Mesothelial cell of epicardium (in vitro differentiated cells): Measurements from ENCODE around the gene LMBRD1. TPM values are rescaled to one million over a fixed set of nuclear protein-coding genes. Genes with fewer than 3 reads are reported as not detected.

Experiments
- DNase-seq, 2 experiments: peaks; one replicate each; pipeline ENCODE4 v3.0.0; 2021; ENCODE audit warnings: low spot score in 2 of 2; ENCODE audit not compliant: unreplicated experiment in 2 of 2
- H3K27ac Mint-ChIP-seq: 2 replicates; pipeline ENCODE4 v1.8.0; 2021; ENCODE audit warnings: mixed read lengths
- H3K27me3 Mint-ChIP-seq: 2 replicates; pipeline ENCODE4 v1.8.0; 2021; ENCODE audit warnings: low read depth, mixed read lengths
- H3K36me3 Mint-ChIP-seq: 2 replicates; pipeline ENCODE4 v1.8.0; 2021; ENCODE audit warnings: mixed read lengths
- H3K4me1 Mint-ChIP-seq: 2 replicates; pipeline ENCODE4 v1.8.0; 2021; ENCODE audit warnings: mixed read lengths
- H3K4me3 Mint-ChIP-seq: 2 replicates; pipeline ENCODE4 v1.8.0; 2021; ENCODE audit warnings: mild to moderate bottlenecking, moderate library complexity, mixed read lengths
- H3K9me3 Mint-ChIP-seq: 2 replicates; pipeline ENCODE4 v1.8.0; 2021; ENCODE audit warnings: mixed read lengths
- total RNA-seq: library from RNA; stranded (reverse); gene quantifications from 3 replicates; pipeline ENCODE4 v1.2.1, GENCODE V29; 2021
- TF ChIP-seq, protein P1 (sequence below): fragments of 200-600 bp; sonication (generic); IDR thresholded peaks from one replicate; pipeline ENCODE4 v1.5.0; 2021; ENCODE audit warnings: antibody characterized with exemption; ENCODE audit not compliant: unreplicated experiment

LMBRD1 gene
- total RNA-seq, 1 donor from 2014 or later = 29.8 TPM

DNA sequence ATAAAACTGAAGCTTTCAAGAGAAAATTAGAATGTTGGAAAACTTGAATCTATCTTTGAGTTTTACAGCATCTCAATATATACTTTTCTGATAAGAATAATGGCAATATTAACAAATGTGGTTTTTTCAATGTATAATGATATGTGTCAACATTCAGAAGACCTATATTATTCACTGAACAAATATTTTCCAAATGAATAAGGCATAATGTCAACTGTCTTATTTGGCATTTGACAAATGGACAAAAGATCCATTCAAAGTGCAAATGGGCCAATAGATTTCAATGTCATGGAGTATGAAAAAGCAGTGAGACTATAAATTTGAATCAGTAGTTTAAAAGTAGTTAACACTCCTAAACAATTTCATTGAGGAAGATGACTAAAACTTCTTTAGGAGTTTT is 20.9 kb downstream of the LMBRD1 start:
- TF ChIP-seq, protein P1, sequence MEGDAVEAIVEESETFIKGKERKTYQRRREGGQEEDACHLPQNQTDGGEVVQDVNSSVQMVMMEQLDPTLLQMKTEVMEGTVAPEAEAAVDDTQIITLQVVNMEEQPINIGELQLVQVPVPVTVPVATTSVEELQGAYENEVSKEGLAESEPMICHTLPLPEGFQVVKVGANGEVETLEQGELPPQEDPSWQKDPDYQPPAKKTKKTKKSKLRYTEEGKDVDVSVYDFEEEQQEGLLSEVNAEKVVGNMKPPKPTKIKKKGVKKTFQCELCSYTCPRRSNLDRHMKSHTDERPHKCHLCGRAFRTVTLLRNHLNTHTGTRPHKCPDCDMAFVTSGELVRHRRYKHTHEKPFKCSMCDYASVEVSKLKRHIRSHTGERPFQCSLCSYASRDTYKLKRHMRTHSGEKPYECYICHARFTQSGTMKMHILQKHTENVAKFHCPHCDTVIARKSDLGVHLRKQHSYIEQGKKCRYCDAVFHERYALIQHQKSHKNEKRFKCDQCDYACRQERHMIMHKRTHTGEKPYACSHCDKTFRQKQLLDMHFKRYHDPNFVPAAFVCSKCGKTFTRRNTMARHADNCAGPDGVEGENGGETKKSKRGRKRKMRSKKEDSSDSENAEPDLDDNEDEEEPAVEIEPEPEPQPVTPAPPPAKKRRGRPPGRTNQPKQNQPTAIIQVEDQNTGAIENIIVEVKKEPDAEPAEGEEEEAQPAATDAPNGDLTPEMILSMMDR = no peak
- Mint-ChIP-seq H3K27me3 (no peaks in the 10 kb centered on the region), H3K36me3 (peaks cover 18% of the 10 kb centered on the region), H3K9me3 (no peaks in the 10 kb centered on the region), H3K4me3 (no peak overlapping the region), H3K4me1 (peaks cover 22% of the 10 kb centered on the region), H3K27ac (no peak overlapping the region)
- no peak for DNase-seq

DNA sequence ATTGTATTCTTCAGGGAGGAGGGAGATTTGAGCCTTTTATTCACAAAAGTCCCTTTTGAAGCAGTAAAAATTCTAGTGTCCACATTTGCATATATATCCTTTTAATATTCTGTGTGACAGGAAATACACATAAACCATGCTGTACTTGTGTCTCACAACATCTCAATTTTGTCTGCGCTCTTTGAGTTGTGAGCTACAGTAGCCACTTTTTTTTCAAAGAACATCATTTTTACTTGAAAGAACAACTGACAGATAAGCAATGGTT is 21.3 kb downstream of the LMBRD1 start:
- H3K4me3 Mint-ChIP-seq = no peak overlapping the region
- peaks cover 18% of the 10 kb centered on the region for H3K4me1 Mint-ChIP-seq
- no peak overlapping the region for H3K27ac Mint-ChIP-seq
- H3K27me3 Mint-ChIP-seq = no peaks in the 10 kb centered on the region
- TF ChIP-seq, protein P1 = no peak
- H3K36me3 Mint-ChIP-seq = peaks cover 18% of the 10 kb centered on the region
- no peak for DNase-seq
- H3K9me3 Mint-ChIP-seq = no peaks in the 10 kb centered on the region

- Mint-ChIP-seq H3K4me3 (no peak overlapping the region), H3K27me3 (no peaks in the 10 kb centered on the region), H3K4me1 (peaks cover 16% of the 10 kb centered on the region), H3K36me3 (peaks cover 18% of the 10 kb centered on the region), H3K27ac (no peak overlapping the region), H3K9me3 (peaks cover 2% of the 10 kb centered on the region)
- DNase-seq = no peak
- TF ChIP-seq, protein P1 = no peak
Observed at GRCh38 chr6:69774740-69775584, 21.8 kb downstream of the LMBRD1 start.

DNA sequence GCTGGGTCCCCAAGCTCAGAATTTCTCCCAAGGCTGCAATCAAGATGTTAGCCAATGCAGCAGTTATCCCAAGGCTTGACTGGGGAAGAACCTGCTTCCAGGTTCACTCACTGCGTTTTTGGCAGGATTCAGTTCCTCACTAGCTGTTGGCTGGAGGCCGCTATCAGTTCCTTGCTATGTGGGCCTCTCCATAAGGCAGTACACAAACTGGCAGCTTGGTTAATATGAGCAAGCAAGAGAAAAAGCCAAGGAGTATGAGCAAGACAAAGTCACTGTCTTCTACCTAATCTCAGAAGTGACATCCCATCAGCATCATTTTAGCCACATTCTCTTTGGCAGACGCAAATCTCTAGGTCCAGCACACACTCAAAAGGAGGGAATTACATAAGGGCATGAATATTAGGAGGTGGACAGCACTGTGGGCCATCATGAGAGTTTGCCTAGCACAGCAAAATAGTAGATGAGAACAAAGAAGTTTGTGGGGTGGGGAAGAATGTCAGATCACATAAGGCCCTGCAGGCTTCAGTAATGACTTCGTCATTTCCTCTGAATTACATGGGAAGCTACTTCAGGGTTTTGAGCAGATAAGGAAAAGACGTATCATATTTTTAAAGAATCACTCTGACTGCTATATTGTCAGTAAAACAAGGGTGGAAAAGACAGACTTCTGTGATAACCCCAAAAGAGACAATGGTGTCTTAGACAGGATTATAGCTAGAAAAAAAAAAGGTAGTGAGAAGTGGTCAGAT is 25.5 kb downstream of the LMBRD1 start:
- Mint-ChIP-seq H3K27me3 (no peaks in the 10 kb centered on the region), H3K4me1 (peaks cover 5% of the 10 kb centered on the region), H3K36me3 (peaks cover 20% of the 10 kb centered on the region), H3K4me3 (no peak overlapping the region), H3K27ac (no peak overlapping the region), H3K9me3 (peaks cover 10% of the 10 kb centered on the region)
- TF ChIP-seq, protein P1 = no peak
- no peak for DNase-seq

DNA sequence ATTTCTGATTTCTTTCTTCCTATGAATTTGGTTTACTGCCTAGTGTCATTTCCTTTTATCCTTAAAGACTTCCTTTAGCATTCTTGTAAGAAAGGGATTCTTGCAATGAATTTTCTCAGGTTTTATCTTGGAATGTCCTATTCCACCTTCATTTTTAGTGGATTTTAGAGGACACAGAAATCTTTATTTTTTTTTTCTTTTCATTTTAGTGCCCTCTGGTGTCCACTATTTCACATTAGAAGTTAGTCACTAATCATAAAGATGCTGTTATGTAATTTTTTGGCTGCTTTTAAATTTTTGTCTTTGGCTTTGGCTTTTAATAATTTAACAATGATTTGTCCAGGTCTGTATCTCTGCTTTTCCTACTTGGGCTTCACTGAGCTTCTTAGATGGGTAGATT is 28.1 kb downstream of the LMBRD1 start:
- DNase-seq = no peak
- TF ChIP-seq, protein P1 = peak; percentile 36
- no peaks in the 10 kb centered on the region for H3K27me3 Mint-ChIP-seq
- H3K36me3 Mint-ChIP-seq = peaks cover 17% of the 10 kb centered on the region
- peaks cover 10% of the 10 kb centered on the region for H3K9me3 Mint-ChIP-seq
- no peak overlapping the region for H3K27ac Mint-ChIP-seq
- H3K4me1 Mint-ChIP-seq = no peaks in the 10 kb centered on the region
- H3K4me3 Mint-ChIP-seq = no peak overlapping the region
